Osteoblast (primary cell): ENCODE measurements around the gene SLIT3. TPM values are rescaled to one million over a fixed set of nuclear protein-coding genes. Genes with fewer than 3 reads are reported as not detected.
A peak's percentile ranks its signal among the peaks of the same experiment; 100 is the strongest.

ENCODE experiments used
- DNase-seq: peaks from one replicate; pipeline ENCODE4 v3.0.0; 2011; ENCODE audit warnings: low spot score, mixed read lengths; ENCODE audit not compliant: insufficient read length; ENCODE audit errors: missing footprints
- H2AFZ ChIP-seq: 2 replicates; pipeline ENCODE4 v1.6.0; 2011; ENCODE audit warnings: mild to moderate bottlenecking, low read length
- H3K27ac ChIP-seq: 2 replicates; pipeline ENCODE4 v1.5.1; 2011; ENCODE audit warnings: mild to moderate bottlenecking, low read depth, low read length, moderate library complexity
- H3K27me3 ChIP-seq: 2 replicates; pipeline ENCODE4 v1.6.0; 2012; ENCODE audit warnings: mild to moderate bottlenecking, control low read depth, inconsistent platforms, low read length, moderate library complexity; ENCODE audit not compliant: insufficient read depth
- H3K36me3 ChIP-seq: 2 replicates; pipeline ENCODE4 v1.5.1; 2011; ENCODE audit warnings: mild to moderate bottlenecking, low read length, control low read depth, moderate library complexity; ENCODE audit not compliant: insufficient read depth
- H3K4me1 ChIP-seq: 2 replicates; pipeline ENCODE4 v1.5.1; 2011; ENCODE audit warnings: mild to moderate bottlenecking, low read length, control low read depth, moderate library complexity; ENCODE audit not compliant: insufficient read depth
- H3K4me2 ChIP-seq: 2 replicates; pipeline ENCODE4 v1.6.0; 2011; ENCODE audit warnings: mild to moderate bottlenecking, low read length; ENCODE audit not compliant: insufficient read depth
- H3K4me3 ChIP-seq: fragments of 200-600 bp; sonication (generic); 3 replicates; pipeline ENCODE4 v1.5.1; 2012; ENCODE audit warnings: mild to moderate bottlenecking, low read length, inconsistent platforms; ENCODE audit not compliant: insufficient read depth
- H3K79me2 ChIP-seq: 2 replicates; pipeline ENCODE4 v1.6.0; 2012; ENCODE audit warnings: mild to moderate bottlenecking, low read length, control low read depth, inconsistent platforms; ENCODE audit not compliant: insufficient read depth
- H3K9me3 ChIP-seq: 2 replicates; pipeline ENCODE4 v1.5.1; 2011; ENCODE audit warnings: low read depth, low read length, control low read depth
- H4K20me1 ChIP-seq: 2 replicates; pipeline ENCODE4 v1.6.0; 2012; ENCODE audit warnings: mild to moderate bottlenecking, low read length, control low read depth; ENCODE audit not compliant: insufficient read depth
- total RNA-seq: library from RNA; depleted of rRNA; stranded (reverse); fragments of >200 nt; gene quantifications from 2 replicates; pipeline ENCODE4 v1.2.3, GENCODE V29; 2012
- TF ChIP-seq, protein P1 (sequence below): IDR thresholded peaks from 2 replicates; pipeline ENCODE4 v1.5.1; 2011; ENCODE audit warnings: mild to moderate bottlenecking, low read depth, low read length, moderate library complexity; ENCODE audit errors: extremely low read depth

Gene SLIT3
- total RNA-seq, 1 donor, result 37.6 TPM

DNA sequence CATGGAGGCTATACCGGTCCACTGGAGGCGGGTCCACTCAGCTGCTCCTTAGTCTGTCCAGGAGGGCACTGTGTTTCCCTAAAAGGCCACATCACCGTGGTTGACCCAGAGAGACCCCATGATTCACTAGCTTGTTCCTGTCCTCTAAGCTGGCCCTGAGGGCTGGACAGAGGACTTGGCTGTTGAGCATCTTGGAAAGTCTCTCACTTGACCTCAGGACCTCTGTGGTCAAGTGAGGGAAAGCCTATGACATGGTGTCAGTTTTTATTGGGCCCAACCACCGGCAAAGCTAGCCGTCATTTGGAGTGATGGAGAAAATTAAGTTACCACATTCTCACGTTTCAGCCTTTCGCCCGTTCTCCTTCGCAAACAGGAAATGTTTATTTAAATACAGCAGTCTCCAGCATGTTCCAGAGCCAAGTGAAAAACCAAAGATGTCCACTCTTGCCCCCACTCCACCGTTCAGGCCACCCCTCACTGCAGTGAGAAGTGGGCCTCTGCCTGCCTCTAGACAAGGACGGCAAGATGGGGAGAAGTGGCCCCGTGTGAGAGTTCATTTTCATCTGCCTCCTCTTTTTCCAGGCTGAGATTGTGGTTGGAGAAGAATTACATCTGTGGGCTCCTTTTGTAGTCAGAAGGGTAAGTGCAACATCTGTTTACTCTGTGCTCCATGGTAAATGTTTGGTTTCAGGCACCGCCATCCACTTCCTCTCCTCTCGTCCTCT lies 4.4 kb downstream of the SLIT3 start:
- Histone ChIP-seq H4K20me1 (peaks cover 22% of the 10 kb centered on the region), H3K4me2 (peak overlapping the region; percentile 48), H3K36me3 (no peaks in the 10 kb centered on the region), H3K27me3 (no peaks in the 10 kb centered on the region), H3K4me3 (no peak overlapping the region), H2AFZ (no peak overlapping the region), H3K9me3 (no peaks in the 10 kb centered on the region), H3K27ac (peak overlapping the region; percentile 71), H3K4me1 (peaks cover 40% of the 10 kb centered on the region), H3K79me2 (no peaks in the 10 kb centered on the region)
- TF ChIP-seq, protein P1, sequence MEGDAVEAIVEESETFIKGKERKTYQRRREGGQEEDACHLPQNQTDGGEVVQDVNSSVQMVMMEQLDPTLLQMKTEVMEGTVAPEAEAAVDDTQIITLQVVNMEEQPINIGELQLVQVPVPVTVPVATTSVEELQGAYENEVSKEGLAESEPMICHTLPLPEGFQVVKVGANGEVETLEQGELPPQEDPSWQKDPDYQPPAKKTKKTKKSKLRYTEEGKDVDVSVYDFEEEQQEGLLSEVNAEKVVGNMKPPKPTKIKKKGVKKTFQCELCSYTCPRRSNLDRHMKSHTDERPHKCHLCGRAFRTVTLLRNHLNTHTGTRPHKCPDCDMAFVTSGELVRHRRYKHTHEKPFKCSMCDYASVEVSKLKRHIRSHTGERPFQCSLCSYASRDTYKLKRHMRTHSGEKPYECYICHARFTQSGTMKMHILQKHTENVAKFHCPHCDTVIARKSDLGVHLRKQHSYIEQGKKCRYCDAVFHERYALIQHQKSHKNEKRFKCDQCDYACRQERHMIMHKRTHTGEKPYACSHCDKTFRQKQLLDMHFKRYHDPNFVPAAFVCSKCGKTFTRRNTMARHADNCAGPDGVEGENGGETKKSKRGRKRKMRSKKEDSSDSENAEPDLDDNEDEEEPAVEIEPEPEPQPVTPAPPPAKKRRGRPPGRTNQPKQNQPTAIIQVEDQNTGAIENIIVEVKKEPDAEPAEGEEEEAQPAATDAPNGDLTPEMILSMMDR, result no peak
- DNase-seq, result peak; percentile 89

DNA sequence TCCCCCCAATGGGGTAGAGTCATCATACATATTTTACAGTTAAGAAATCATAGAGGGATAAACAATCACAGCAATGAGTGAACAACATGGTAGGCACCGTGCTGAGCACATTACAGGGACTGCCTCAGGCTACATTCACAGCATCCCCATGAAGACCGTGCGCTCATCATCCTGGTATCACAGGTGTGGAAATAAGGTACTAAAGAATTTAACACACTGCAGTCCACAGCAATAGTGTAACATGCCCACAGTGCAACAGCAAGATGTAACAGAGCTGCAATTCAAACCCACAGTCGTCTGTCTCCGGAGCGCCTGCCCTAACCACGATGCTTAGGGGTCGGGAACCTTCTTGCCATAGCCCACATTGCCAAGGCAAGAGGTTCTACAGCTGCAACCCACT lies 5.6 kb downstream of the SLIT3 start:
- Histone ChIP-seq H3K27me3 (no peaks in the 10 kb centered on the region), H2AFZ (no peak overlapping the region), H3K79me2 (no peaks in the 10 kb centered on the region), H4K20me1 (peaks cover 30% of the 10 kb centered on the region), H3K27ac (no peak overlapping the region), H3K4me1 (peaks cover 35% of the 10 kb centered on the region), H3K4me3 (no peak overlapping the region), H3K4me2 (no peak overlapping the region), H3K36me3 (no peaks in the 10 kb centered on the region), H3K9me3 (no peaks in the 10 kb centered on the region)
- TF ChIP-seq, protein P1, result no peak
- DNase-seq, result no peak

DNA sequence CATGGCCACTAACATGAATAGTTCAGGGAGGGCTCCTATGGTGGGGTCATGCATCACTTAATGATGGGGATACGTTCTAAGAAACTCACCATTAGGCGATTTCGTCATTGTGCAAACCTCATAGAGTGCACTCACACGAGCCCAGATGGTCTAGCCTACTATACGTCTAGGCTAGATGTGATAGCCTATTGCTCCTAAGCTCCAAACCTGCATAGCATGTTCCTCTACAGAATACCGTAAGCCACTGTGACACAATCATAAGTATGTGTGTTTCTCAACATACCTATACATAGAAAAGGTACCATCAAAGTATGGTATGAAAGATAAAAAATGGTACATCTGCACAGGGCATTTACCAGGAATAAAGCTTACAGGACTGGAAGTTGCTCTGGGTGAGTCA lies 6.3 kb downstream of the SLIT3 start:
- no peaks in the 10 kb centered on the region for H3K36me3 ChIP-seq
- no peak overlapping the region for H3K4me2 ChIP-seq
- H3K27ac ChIP-seq, result no peak overlapping the region
- no peak for DNase-seq
- no peaks in the 10 kb centered on the region for H3K79me2 ChIP-seq
- H3K4me3 ChIP-seq, result no peak overlapping the region
- TF ChIP-seq, protein P1, result no peak
- H3K27me3 ChIP-seq, result no peaks in the 10 kb centered on the region
- peaks cover 28% of the 10 kb centered on the region for H3K4me1 ChIP-seq
- no peaks in the 10 kb centered on the region for H3K9me3 ChIP-seq
- peaks cover 35% of the 10 kb centered on the region for H4K20me1 ChIP-seq
- H2AFZ ChIP-seq, result no peak overlapping the region

DNA sequence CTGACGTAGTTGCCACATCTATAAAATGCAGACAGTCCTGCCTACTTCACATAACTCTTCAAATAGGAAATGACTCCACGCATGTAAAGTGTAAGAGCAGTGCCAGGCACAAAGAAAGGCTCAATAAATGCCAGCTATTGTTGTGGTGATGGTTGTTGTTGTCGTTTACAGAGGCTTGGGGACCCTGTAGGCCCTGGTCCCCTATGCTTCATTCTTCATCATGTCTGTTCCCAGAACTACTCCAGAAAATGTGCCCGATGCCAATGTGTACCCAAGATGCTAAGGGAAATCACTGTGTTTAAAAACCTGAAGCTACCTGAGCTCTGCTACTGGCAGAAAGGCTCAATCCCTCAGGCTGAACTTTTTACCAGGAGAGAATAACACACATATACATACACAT lies 9.1 kb downstream of the SLIT3 start:
- no peak overlapping the region for H3K4me3 ChIP-seq
- no peak overlapping the region for H3K27ac ChIP-seq
- H2AFZ ChIP-seq, result no peak overlapping the region
- H4K20me1 ChIP-seq, result peaks cover 44% of the 10 kb centered on the region
- H3K4me2 ChIP-seq, result no peak overlapping the region
- DNase-seq, result no peak
- H3K9me3 ChIP-seq, result no peaks in the 10 kb centered on the region
- TF ChIP-seq, protein P1, result no peak
- H3K36me3 ChIP-seq, result no peaks in the 10 kb centered on the region
- H3K79me2 ChIP-seq, result no peaks in the 10 kb centered on the region
- H3K4me1 ChIP-seq, result peaks cover 8% of the 10 kb centered on the region
- no peaks in the 10 kb centered on the region for H3K27me3 ChIP-seq
